Esophagus muscularis mucosa (tissue), 4 donors: Measurements from ENCODE around the gene CASQ2. TPM values are rescaled to one million over a fixed set of nuclear protein-coding genes. Genes with fewer than 3 reads are reported as not detected.

Source experiments
- DNase-seq: peaks from one replicate; pipeline ENCODE4 v3.0.0-alpha.2; 2017; ENCODE audit errors: extremely low spot score
- H3K27ac ChIP-seq, 4 donors: fragments of 200-600 bp; sonication (generic); replicated peaks in 1 of 4; 1 replicate in 3 of 4; 2 replicates in 1 of 4; pipeline ENCODE4 v1.5.1; 2016 to 2019; ENCODE audit warnings: mild to moderate bottlenecking in 1 of 4
- H3K27me3 ChIP-seq, 4 donors: fragments of 200-600 bp; sonication (generic); one replicate each; pipeline versions ENCODE4 v1.5.1 to v1.6.0; 2016 to 2019
- H3K36me3 ChIP-seq, 4 donors: fragments of 200-600 bp; sonication (generic); one replicate each; pipeline ENCODE4 v1.5.1; 2016 to 2019
- H3K4me1 ChIP-seq, 4 donors: fragments of 200-600 bp; sonication (generic); one replicate each; pipeline ENCODE4 v1.5.1; 2016 to 2019
- H3K4me3 ChIP-seq, 4 donors: fragments of 200-600 bp; sonication (generic); 1 replicate in 2 of 4; 2 replicates in 2 of 4; pipeline ENCODE4 v1.5.1; 2016 to 2019; ENCODE audit warnings: mild to moderate bottlenecking in 4 of 4, moderate library complexity in 1 of 4
- H3K9me3 ChIP-seq, 4 donors: fragments of 200-600 bp; sonication (generic); 1 replicate in 3 of 4; 2 replicates in 1 of 4; pipeline ENCODE4 v1.5.1; 2016 to 2019
- EP300 ChIP-seq: sonication (generic); formaldehyde crosslinking; IDR thresholded peaks from one replicate; pipeline ENCODE4 v1.6.1; 2017; ENCODE audit warnings: antibody characterized with exemption
- POLR2A ChIP-seq: fragments of 450-650 bp; IDR thresholded peaks from one replicate; pipeline ENCODE4 v1.6.1; 2017; ENCODE audit warnings: antibody characterized with exemption, moderate library complexity, mild to moderate bottlenecking, low read depth
- POLR2AphosphoS5 ChIP-seq, 2 donors: sonication (generic); formaldehyde crosslinking; IDR thresholded peaks; one replicate each; pipeline ENCODE4 v1.6.1; 2017; ENCODE audit warnings: antibody characterized with exemption in 2 of 2
- WGBS: methylation state at CpG from one replicate; pipeline ENCODE4 v1.1.5; 2018; 5-methylcytosine and 5-hydroxymethylcytosine counted together
- intact Hi-C: fragments of 100-400 bp; cut with DNase I; formaldehyde crosslinking; loops from one replicate; pipeline ENCODE4 v1.15.1; 2023
- total RNA-seq, 4 donors: library from RNA; depleted of rRNA; stranded (reverse); fragments of >200 nt; gene quantifications; one replicate each; pipeline versions ENCODE4 v1.1.0 to v1.2.1, GENCODE V29; 2016
- TF ChIP-seq, protein P1 (sequence below), 3 experiments: fragments of 200-600 bp in 2 of 3; fragments of 450-650 bp in 1 of 3; sonication (generic) in 2 of 3; IDR thresholded peaks; one replicate each; pipeline ENCODE4 v1.5.1; 2017 to 2019; ENCODE audit warnings: antibody characterized with exemption in 3 of 3, mild to moderate bottlenecking in 2 of 3, moderate library complexity in 1 of 3

The CASQ2 gene
- total RNA-seq, 4 donors from 2014 or later: 95.6 to 138 (median 108) TPM

DNA sequence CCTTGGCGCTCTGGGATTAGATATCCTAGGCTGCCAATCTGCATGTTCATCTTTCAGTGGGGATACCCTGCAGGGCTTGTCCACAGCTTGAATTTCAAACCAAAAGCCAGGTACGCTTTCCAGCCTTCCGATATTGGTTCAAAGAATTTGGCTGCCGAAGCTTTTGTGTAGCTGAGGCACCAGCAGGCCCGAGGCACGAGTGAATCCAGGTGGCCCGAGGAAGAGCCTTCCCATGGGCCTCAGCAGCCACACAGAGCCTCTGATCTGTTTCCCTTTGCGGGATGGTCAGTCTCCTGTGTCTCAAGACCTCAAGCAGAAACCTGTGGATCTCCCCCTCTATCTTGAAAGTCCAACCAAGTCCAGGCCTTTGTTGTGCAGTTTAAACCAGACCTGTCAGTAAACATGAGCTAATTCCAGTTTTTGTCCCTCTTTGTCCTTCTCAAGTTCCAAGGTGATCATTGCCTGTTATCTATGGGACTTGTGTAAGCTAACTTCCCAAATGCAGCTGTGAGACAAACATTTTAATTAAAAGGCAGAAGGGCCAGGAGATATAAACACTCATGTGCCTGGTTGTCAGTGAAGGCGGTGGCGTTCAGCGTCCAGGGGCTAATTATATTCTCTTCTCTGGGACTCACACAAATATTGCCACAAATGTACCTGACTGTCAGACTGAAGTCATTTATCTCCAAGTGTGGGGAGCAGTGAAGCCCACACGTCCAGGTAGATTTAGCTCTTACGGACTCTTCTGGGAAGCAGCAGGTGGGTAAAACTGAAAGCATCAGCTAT lies 96.1 kb downstream of the CASQ2 start:
- Histone ChIP-seq H3K27me3 (no peaks in the 10 kb centered on the region), H3K4me1 (peaks cover 27 to 75% (median 72%) of the 10 kb centered on the region in 4 donors), H3K4me3 (no peak overlapping the region), H3K9me3 (no peaks in the 10 kb centered on the region), H3K36me3 (peaks cover 0 to 10% (median 4%) of the 10 kb centered on the region in 4 donors), H3K27ac (peak overlapping the region in 3 of 4 donors; percentile 67 to 77 (median 70))
- TF ChIP-seq POLR2A: no peak
- no peak for TF ChIP-seq EP300
- TF ChIP-seq, protein P1, sequence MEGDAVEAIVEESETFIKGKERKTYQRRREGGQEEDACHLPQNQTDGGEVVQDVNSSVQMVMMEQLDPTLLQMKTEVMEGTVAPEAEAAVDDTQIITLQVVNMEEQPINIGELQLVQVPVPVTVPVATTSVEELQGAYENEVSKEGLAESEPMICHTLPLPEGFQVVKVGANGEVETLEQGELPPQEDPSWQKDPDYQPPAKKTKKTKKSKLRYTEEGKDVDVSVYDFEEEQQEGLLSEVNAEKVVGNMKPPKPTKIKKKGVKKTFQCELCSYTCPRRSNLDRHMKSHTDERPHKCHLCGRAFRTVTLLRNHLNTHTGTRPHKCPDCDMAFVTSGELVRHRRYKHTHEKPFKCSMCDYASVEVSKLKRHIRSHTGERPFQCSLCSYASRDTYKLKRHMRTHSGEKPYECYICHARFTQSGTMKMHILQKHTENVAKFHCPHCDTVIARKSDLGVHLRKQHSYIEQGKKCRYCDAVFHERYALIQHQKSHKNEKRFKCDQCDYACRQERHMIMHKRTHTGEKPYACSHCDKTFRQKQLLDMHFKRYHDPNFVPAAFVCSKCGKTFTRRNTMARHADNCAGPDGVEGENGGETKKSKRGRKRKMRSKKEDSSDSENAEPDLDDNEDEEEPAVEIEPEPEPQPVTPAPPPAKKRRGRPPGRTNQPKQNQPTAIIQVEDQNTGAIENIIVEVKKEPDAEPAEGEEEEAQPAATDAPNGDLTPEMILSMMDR (IDR thresholded peaks at IDR 0.05): no peak
- TF ChIP-seq POLR2AphosphoS5 (IDR thresholded peaks at IDR 0.05): no peak
- 57% methylated on average over 7 of the region's 13 CpGs for WGBS
- intact Hi-C loops: no loop called here
- no peak for DNase-seq

DNA sequence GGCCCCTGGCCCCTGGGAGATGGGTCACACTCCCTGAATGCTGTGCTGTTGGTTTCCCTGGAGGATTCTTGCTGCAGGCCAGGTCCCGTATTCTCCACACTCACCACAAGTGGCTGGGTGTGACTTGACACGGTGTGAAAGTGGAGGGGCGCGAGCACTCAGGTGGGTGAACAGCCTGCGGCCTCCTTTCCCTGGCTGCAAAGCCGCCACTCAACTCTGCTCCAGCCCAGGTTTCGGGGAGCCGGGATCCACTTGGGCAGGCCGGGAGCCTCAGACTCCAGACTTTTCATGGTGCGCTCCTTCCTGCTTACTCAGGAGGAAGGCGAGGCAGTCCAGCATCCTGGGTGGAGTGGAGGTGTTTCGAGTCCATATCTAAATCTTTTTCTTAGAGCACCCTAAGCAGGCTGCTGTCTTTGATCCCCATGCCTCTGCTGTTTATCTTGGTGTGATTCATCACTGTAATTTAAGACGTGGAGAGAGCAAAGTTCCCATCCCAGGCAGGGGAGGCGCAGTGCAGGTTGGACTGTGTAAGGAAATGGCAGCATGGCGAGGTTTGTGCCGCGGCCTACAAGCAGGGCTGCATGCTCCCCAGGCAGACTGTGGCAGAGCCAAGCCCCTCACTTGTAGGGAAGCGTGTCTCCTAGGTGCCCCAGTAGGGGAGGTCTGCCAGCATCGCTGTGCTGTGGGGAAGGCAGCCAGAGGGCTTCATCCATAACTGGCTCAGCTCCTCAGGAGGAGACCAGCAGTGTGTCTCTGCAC lies 97.2 kb downstream of the CASQ2 start:
- Histone ChIP-seq H3K4me1 (peaks cover 22 to 75% (median 72%) of the 10 kb centered on the region in 4 donors), H3K9me3 (no peaks in the 10 kb centered on the region), H3K27me3 (no peaks in the 10 kb centered on the region), H3K4me3 (no peak overlapping the region), H3K27ac (peak overlapping the region; percentile 38 to 77 (median 68)), H3K36me3 (peaks cover 0 to 11% (median 4%) of the 10 kb centered on the region in 4 donors)
- WGBS: 65% methylated on average over 9 of the region's 19 CpGs
- no peak for TF ChIP-seq POLR2A
- TF ChIP-seq, protein P1 (IDR thresholded peaks at IDR 0.05): no peak
- TF ChIP-seq EP300: no peak
- TF ChIP-seq POLR2AphosphoS5 (IDR thresholded peaks at IDR 0.05): no peak
- DNase-seq: no peak
- intact Hi-C loops: no loop called here

DNA sequence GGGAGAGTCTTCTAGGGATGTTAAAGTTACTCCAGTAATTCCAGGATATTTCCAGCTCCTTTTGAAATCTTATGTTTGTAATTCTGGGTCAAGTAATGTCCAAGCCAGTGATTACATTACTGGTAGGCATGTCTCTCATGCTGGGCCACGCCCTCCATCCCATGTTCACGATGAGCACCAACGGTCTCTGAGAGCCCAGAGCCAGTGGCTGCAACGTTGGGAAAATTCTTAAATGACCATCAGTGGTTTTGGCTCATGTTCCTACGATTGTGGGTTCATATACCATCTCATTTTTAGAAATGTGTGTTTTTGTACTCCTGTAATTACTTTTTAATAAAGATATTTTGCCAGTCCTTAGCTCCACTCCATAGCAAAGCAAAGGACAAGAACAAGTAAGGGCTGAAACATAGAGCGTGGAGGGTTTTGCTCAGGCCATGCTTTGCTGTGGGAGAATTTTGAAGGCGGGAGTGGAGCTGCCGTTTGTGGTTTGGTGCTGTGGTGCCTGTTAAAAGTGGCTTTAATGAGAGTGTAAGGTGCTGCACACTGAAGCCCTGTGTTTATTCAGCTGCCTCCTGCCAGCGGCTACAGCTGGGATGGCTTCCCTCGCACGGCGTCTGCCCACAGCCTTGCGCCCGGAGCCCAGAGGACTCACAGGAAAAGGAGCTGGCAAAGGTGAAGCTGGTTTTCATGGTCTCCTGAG lies 97.9 kb downstream of the CASQ2 start:
- H3K27me3 ChIP-seq: no peaks in the 10 kb centered on the region
- peaks cover 0 to 18% (median 6%) of the 10 kb centered on the region in 4 donors for H3K36me3 ChIP-seq
- DNase-seq: no peak
- peak overlapping the region; percentile 38 to 77 (median 68) for H3K27ac ChIP-seq
- WGBS: 52% methylated on average over 8 of the region's 14 CpGs
- peaks cover 20 to 78% (median 74%) of the 10 kb centered on the region in 4 donors for H3K4me1 ChIP-seq
- no peaks in the 10 kb centered on the region for H3K9me3 ChIP-seq
- no peak overlapping the region for H3K4me3 ChIP-seq
- intact Hi-C loops: no loop called here
- no peak for TF ChIP-seq POLR2AphosphoS5 (IDR thresholded peaks at IDR 0.05)
- TF ChIP-seq, protein P1 (IDR thresholded peaks at IDR 0.05): no peak
- no peak for TF ChIP-seq EP300
- TF ChIP-seq POLR2A: no peak

DNA sequence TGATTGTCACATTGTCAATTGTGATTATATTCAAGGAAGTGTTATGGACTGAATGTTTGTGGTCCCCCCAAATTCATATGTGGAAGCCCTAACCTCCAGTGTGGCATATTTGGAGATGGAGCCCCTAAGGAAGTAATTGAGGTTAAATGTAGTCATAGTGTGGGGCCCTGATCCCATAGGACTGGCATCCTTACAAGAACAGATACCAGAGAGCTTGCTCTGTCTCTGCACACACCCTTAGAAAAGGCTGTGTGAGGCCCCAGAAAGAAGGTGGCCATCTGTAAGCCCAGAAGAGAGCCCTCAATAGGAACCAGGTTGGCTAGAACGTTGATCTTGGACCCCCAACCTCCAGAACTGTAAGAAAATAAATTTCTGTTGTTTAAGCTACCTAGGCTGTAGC lies 98.6 kb downstream of the CASQ2 start:
- 85% methylated on average over 1 of the region's 1 CpG for WGBS
- H3K9me3 ChIP-seq: no peaks in the 10 kb centered on the region
- H3K4me3 ChIP-seq: no peak overlapping the region
- H3K27me3 ChIP-seq: no peaks in the 10 kb centered on the region
- DNase-seq: no peak
- H3K36me3 ChIP-seq: peaks cover 0 to 25% (median 14%) of the 10 kb centered on the region in 4 donors
- H3K27ac ChIP-seq: peak overlapping the region in 3 of 4 donors; percentile 56 to 70 (median 67)
- TF ChIP-seq EP300 (no peak), POLR2A (no peak), POLR2AphosphoS5 (IDR thresholded peaks at IDR 0.05) (no peak)
- TF ChIP-seq, protein P1 (IDR thresholded peaks at IDR 0.05): no peak
- intact Hi-C loops: no loop called here
- H3K4me1 ChIP-seq: peaks cover 27 to 85% (median 81%) of the 10 kb centered on the region in 4 donors
